HepG2 (cell line): ENCODE results near the gene SH2B2. TPM values are rescaled to one million over a fixed set of nuclear protein-coding genes. Genes with fewer than 3 reads are reported as not detected.

Experiments
- ATAC-seq: fragments of 200-7000 bp; cut with Tn5 transposase; 3 replicates; pipeline ENCODE4 v1.9.1; 2020; ENCODE audit warnings: mild to moderate bottlenecking, moderate library complexity
- BruUV-seq: library from RNA; stranded (reverse); fragments of 400-500 nt; replicated peaks from 2 replicates; lab custom pipeline; 2021; lab: Mats Ljungman, UMichigan
- CTCF ChIA-PET: fragments of 300-600 bp; formaldehyde crosslinking; extraction: SDS; loops from one replicate; lab custom pipeline; 2021; ENCODE audit warnings: low total read pairs, inconsistent platforms, low intra/inter-chr PET ratio; lab: Yijun Ruan, JAX
- POLR2A ChIA-PET: fragments of 350-600 bp; sonication (Branson Sonifier 250); formaldehyde crosslinking; loops from one replicate; lab custom pipeline; 2020; ENCODE audit warnings: antibody characterized with exemption, inconsistent platforms; lab: Yijun Ruan, JAX
- DNase-seq: peaks from one replicate; pipeline ENCODE4 v3.0.0-alpha.2; 2015; ENCODE audit warnings: low spot score
- FAIRE-seq: peaks from 3 replicates; lab custom pipeline; 2011; peaks lifted over from hg19 to GRCh38; lab: Jason Lieb, UNC
- H2AFZ ChIP-seq: one replicate; pipeline ENCODE4 v1.6.1; 2011; ENCODE audit warnings: low read length, inconsistent platforms
- H3K27ac ChIP-seq: fragments of 300-600 bp; 3 replicates; pipeline ENCODE4 v1.8.0; 2011; ENCODE audit warnings: mixed run types, mild to moderate bottlenecking, mixed read lengths, low read length, inconsistent platforms; ENCODE audit not compliant: insufficient read depth; ENCODE audit errors: extremely low read length
- H3K27me3 ChIP-seq, 2 experiments: fragments of 200-600 bp in 1 of 2; 2 replicates in 1 of 2; 3 replicates in 1 of 2; pipeline versions ENCODE4 v1.6.0 to v1.8.0; 2011; ENCODE audit warnings: low read length in 2 of 2, mild to moderate bottlenecking in 2 of 2, moderate library complexity in 2 of 2, inconsistent platforms in 1 of 2; ENCODE audit not compliant: insufficient read depth in 2 of 2, control insufficient read depth in 1 of 2
- H3K36me3 ChIP-seq, 2 experiments: fragments of 200-600 bp in 1 of 2; replicated peaks in 1 of 2; 2 replicates in 1 of 2; 3 replicates in 1 of 2; pipeline versions ENCODE4 v1.5.1 to v1.8.0; 2011; ENCODE audit warnings: low read length in 2 of 2, inconsistent platforms in 1 of 2; ENCODE audit not compliant: insufficient read depth in 2 of 2, control insufficient read depth in 1 of 2
- H3K4me1 ChIP-seq: 2 replicates; pipeline ENCODE4 v1.5.1; 2012; ENCODE audit warnings: low read length, inconsistent platforms; ENCODE audit not compliant: insufficient read depth
- H3K4me2 ChIP-seq: 2 replicates; pipeline ENCODE4 v1.6.0; 2011; ENCODE audit warnings: low read depth, low read length, inconsistent platforms
- H3K4me3 ChIP-seq, 3 experiments: fragments of 200-600 bp in 1 of 3; sonication (generic), shearing (Covaris generic) in 1 of 3; replicated peaks in 1 of 3; 2 replicates each; pipeline ENCODE4 v1.5.1; 2011 to 2016; ENCODE audit warnings: low read length in 3 of 3, inconsistent platforms in 2 of 3, low read depth in 2 of 3, mild to moderate bottlenecking in 2 of 3, control low read depth in 1 of 3, mixed read lengths in 1 of 3; ENCODE audit not compliant: insufficient read depth in 1 of 3
- H3K79me2 ChIP-seq: one replicate; pipeline ENCODE4 v1.6.1; 2011; ENCODE audit warnings: low read length, inconsistent platforms; ENCODE audit not compliant: insufficient read depth
- H3K9ac ChIP-seq: 2 replicates; pipeline ENCODE4 v1.6.0; 2011; ENCODE audit warnings: mild to moderate bottlenecking, low read depth, low read length, inconsistent platforms; ENCODE audit not compliant: insufficient read depth
- H3K9me3 ChIP-seq: 2 replicates; pipeline ENCODE4 v1.5.1; 2012; ENCODE audit warnings: mild to moderate bottlenecking, low read length
- H4K20me1 ChIP-seq: 2 replicates; pipeline ENCODE4 v1.6.0; 2011; ENCODE audit warnings: inconsistent platforms, mild to moderate bottlenecking, low read length, moderate library complexity; ENCODE audit not compliant: insufficient read depth
- CCDC6 ChIP-seq: sonication (generic); formaldehyde crosslinking; IDR thresholded peaks from 2 replicates; pipeline ENCODE4 v1.8.1; 2022; ENCODE audit warnings: mild to moderate bottlenecking, missing genetic modification reagents, moderate library complexity
- CHCHD3 ChIP-seq: sonication (generic); formaldehyde crosslinking; IDR thresholded peaks from 2 replicates; pipeline ENCODE4 v1.8.0; 2022; ENCODE audit warnings: mild to moderate bottlenecking, missing genetic modification reagents, moderate library complexity
- KLF16 ChIP-seq, 2 experiments: sonication (generic) in 1 of 2; formaldehyde crosslinking in 1 of 2; IDR thresholded peaks; 2 replicates each; pipeline versions ENCODE4 v1.6.1 to v1.8.0; 2016 to 2023; ENCODE audit warnings: missing genetic modification reagents in 2 of 2, missing compliant biosample characterization in 1 of 2
- MEF2D ChIP-seq: sonication (generic); formaldehyde crosslinking; IDR thresholded peaks from 2 replicates; pipeline ENCODE4 v1.5.1; 2020; ENCODE audit warnings: mild to moderate bottlenecking, missing genetic modification reagents
- PHF21A ChIP-seq: sonication (generic); formaldehyde crosslinking; IDR thresholded peaks from 2 replicates; pipeline ENCODE4 v1.5.0; 2020; ENCODE audit warnings: mild to moderate bottlenecking, missing genetic modification reagents
- ZFX ChIP-seq: sonication (generic); formaldehyde crosslinking; IDR thresholded peaks from 2 replicates; pipeline ENCODE4 v1.4.0; 2020; ENCODE audit warnings: mild to moderate bottlenecking, low read depth, missing genetic modification reagents, moderate library complexity
- WGBS: methylation state at CpG from one replicate; pipeline ENCODE4 v1.1.6; 2017; ENCODE audit warnings: low lambda C conversion rate; 5-methylcytosine and 5-hydroxymethylcytosine counted together
- in situ Hi-C: cut with HindIII; loops from 2 replicates; pipeline ENCODE4 v1.10.0; 2017; ENCODE audit warnings: low pct_unique_long_range_greater_than_20kb; ENCODE audit not compliant: extremely low pct_ligation_motif_present
- intact Hi-C: fragments of 100-400 bp; cut with micrococcal nuclease; formaldehyde crosslinking; loops from one replicate; pipeline ENCODE4 v1.10.0; 2022; ENCODE audit not compliant: unreplicated experiment
- polyA plus RNA-seq, 8 experiments: library from polyadenylated mRNA; depleted of rRNA in 3 of 8; stranded (reverse) in 7 of 8; unstranded in 1 of 8; fragments of >200 nt; fragmentation: Illumina TruSeq in 4 of 8; extraction: Trizol in 4 of 8; gene quantifications; 2 replicates each; pipeline versions ENCODE4 v1.2.1 to v1.2.3, GENCODE V29; 2011 to 2016; ENCODE audit warnings: low read depth in 4 of 8, missing spikeins in 1 of 8, mixed read lengths in 1 of 8; ENCODE audit not compliant: insufficient read depth in 1 of 8
- total RNA-seq, 5 experiments: library from RNA; depleted of rRNA; stranded (reverse); fragments of >200 nt; fragmentation: Illumina TruSeq; extraction: Trizol; gene quantifications; 2 replicates each; pipeline ENCODE4 v1.2.3, GENCODE V29; 2016; ENCODE audit warnings: low read depth in 1 of 5
- TF ChIP-seq, protein P1 (sequence below): sonication (generic); formaldehyde crosslinking; IDR thresholded peaks from 2 replicates; pipeline ENCODE4 v1.9.0; 2021; ENCODE audit warnings: missing genetic modification reagents, mild to moderate bottlenecking, borderline replicate concordance

Gene SH2B2
- total and polyA plus RNA-seq, 2 of the 13 experiments (the other 11 are each of a cell fraction or from before 2014, with no cell fraction given) = 0.46 to 1.3 TPM

DNA sequence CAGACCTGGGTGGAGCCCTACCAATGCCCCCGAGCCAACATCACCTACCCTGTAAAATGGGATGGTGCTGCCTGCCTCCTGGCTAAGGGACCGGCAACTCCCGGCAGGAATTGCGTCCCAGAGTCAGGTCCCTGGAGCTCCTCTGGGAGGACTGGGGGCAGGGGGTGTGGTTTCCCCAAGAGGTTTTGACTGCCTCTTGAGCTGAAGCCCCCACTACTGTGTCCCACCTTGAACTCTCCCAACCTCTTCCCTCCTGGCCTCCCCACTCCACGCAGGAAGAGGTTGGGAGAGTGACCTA, 1.3 kb downstream of the SH2B2 start:
- no peaks in the 10 kb centered on the region for H3K79me2 ChIP-seq
- TF ChIP-seq KLF16 (CRISPR knock-in tag; IDR thresholded peaks at IDR 0.05) (no peak), CHCHD3 (no peak), MEF2D (CRISPR knock-in tag) (no peak), ZFX (CRISPR knock-in tag) (0 out of 2 replicates have a peak, but pooled peaks have one; percentile 0), PHF21A (CRISPR knock-in tag) (0 out of 2 replicates have a peak, but pooled peaks have one; percentile 6), CCDC6 (CRISPR knock-in tag) (0 out of 2 replicates have a peak, but pooled peaks have one; percentile 9)
- TF ChIP-seq, protein P1, sequence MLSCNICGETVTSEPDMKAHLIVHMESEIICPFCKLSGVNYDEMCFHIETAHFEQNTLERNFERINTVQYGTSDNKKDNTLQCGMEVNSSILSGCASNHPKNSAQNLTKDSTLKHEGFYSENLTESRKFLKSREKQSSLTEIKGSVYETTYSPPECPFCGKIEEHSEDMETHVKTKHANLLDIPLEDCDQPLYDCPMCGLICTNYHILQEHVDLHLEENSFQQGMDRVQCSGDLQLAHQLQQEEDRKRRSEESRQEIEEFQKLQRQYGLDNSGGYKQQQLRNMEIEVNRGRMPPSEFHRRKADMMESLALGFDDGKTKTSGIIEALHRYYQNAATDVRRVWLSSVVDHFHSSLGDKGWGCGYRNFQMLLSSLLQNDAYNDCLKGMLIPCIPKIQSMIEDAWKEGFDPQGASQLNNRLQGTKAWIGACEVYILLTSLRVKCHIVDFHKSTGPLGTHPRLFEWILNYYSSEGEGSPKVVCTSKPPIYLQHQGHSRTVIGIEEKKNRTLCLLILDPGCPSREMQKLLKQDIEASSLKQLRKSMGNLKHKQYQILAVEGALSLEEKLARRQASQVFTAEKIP (CRISPR knock-in tag) = no peak
- TF ChIP-seq, all 625 proteins: peak for 3
- Histone ChIP-seq H2AFZ (no peak overlapping the region), H3K36me3 (no peaks in the 10 kb centered on the region), H3K4me1 (peaks cover 33% of the 10 kb centered on the region), H3K27me3 (peaks cover 2 to 21% of the 10 kb centered on the region in 2 experiments; a peak in 3 of 5 replicates), H3K9ac (peak overlapping the region; percentile 56), H3K27ac (no peak overlapping the region), H4K20me1 (peaks cover 10% of the 10 kb centered on the region; the same call in 1 of the 2 replicates), H3K4me3 (peak overlapping the region; percentile 58 to 78 (median 77); a peak in 4 of 6 replicates), H3K4me2 (peak overlapping the region; percentile 83), H3K9me3 (no peaks in the 10 kb centered on the region)
- POLR2A ChIA-PET = interaction anchor here (0.9 to 2.0 kb wide), 2 partner anchors 19 to 76 kb away, joined by 5 to 6 read pairs; no protein-coding TSS in a partner anchor
- ATAC-seq (no peak), DNase-seq (no peak), FAIRE-seq (no peak)
- in situ Hi-C loops = loop anchor here (5.0 kb wide), 1 partner anchor 104 kb away; no protein-coding TSS in a partner anchor
- 0% methylated on average over 4 of the region's 5 CpGs for WGBS
- CTCF ChIA-PET = no interaction called here
- intact Hi-C loops = no loop called here
- BruUV-seq = no TSS peak
